ENCODE measurements around the gene CEPT1. TPM values are rescaled to one million over a fixed set of nuclear protein-coding genes. Genes with fewer than 3 reads are reported as not detected.

Gene CEPT1
- polyA plus RNA-seq, 1 donor from 2014 or later: 47.4 TPM

DNA sequence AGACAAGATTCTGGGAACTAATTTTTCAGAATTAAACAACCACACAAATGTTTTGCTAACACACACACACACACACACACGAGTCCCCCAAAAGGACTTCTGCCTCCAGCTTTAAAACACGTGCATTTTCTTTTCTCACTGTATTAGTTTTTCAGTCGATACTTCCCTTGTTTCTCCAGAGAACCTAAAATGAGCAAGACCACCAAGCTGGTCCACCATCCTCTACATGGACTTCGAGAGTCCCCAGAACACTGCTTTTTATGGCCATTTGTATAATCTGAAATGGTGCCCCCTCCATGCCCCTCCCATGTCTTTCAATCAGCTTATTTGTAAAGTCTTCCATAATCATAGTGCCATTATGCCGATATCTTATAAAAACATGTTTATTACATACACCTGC lies 76.7 kb downstream of the CEPT1 start:
- Mint-ChIP-seq H3K9me3 (no peaks in the 10 kb centered on the region), H3K4me3 (peak overlapping the region; percentile 61 to 85 (median 78)), H3K4me1 (peaks cover 74 to 88% (median 77%) of the 10 kb centered on the region in 3 donors), H3K27ac (peak overlapping the region; percentile 97 to 98 (median 98)), H3K36me3 (peaks cover 1% of the 10 kb centered on the region), H3K27me3 (no peaks in the 10 kb centered on the region)

DNA sequence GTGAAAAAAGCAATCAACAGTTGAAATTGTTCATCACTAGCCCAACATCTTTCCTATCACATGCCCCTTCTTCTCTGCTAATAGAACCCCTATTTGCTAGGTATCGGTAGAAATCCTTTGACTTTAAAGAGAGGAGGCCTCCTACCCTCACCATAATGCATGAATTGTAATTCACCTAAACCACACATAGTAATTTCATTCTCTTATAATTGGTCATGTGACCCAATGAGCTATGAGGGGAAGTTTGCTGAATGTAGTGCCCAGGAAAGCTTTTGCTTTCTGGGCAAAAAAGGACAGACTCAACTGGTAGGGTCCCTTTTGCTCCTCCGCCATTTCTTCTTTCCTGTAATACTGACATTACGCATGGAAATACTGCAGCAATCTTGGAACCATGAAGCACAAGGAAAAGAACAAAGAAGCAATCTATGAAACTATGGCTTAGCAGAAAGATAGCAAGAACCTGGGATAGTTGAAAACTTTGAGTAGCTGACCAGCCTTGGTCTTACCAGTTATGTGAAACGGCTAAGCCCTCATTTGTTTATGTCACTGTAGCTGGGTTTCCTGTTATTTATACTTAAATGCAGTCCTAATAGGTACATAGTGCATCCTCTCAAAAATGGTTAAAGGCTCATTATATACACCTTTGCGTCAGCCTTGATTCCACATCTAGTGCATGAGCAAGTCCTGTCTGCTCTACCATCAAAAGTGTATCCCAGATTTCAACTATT lies 77.3 kb downstream of the CEPT1 start:
- Mint-ChIP-seq H3K4me1 (peaks cover 80 to 91% (median 82%) of the 10 kb centered on the region in 3 donors), H3K27ac (peak overlapping the region; percentile 97 to 98 (median 98)), H3K4me3 (peak overlapping the region in 3 of 4 donors; percentile 85 to 87 (median 85)), H3K36me3 (peaks cover 1% of the 10 kb centered on the region), H3K9me3 (no peaks in the 10 kb centered on the region), H3K27me3 (no peaks in the 10 kb centered on the region)

DNA sequence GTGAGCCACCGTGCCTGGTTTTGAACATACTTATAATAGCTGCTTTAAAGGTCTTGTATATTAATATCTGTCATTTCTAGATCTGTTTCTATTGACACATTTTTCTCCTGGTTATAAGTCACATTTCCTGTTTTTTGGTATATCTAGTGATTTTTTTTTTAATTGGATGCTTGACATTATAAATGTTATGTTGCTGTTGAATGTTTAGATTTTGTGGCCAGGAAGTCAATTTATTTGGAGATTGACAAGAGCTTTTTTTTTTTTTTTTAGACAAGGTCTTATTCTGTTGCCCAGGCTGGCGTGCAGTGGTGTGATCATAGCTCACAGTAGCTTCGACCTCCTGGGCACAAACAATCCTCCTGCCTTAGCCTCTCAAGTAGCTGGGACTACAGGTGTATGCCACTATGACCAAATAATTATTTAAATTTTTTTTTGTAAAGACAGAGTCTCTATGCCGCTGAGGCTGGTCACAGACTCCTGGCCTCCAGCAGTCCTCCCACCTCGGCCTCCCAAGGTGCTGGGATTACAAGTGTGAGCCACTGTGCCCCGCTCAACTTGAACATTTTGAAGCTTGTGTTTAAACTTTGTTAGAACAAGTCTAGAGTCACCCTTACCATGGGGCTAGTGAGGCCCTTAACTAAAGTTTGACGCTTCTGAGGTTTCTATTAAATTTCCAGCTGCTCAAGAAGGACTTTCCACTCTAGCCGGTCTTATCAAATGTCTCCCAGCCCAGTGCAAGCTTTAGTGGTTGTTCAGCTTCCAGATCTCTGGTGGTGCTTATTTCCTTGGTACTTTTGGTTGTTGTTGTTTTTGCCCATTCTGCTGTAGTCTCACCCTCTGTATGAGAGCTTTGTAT lies 78.9 kb downstream of the CEPT1 start:
- Mint-ChIP-seq H3K4me1 (peaks cover 83 to 88% (median 83%) of the 10 kb centered on the region in 3 donors), H3K4me3 (peak overlapping the region; percentile 53 to 94 (median 84)), H3K36me3 (no peaks in the 10 kb centered on the region), H3K9me3 (no peaks in the 10 kb centered on the region), H3K27ac (peak overlapping the region; percentile 96 to 98 (median 97)), H3K27me3 (no peaks in the 10 kb centered on the region)

DNA sequence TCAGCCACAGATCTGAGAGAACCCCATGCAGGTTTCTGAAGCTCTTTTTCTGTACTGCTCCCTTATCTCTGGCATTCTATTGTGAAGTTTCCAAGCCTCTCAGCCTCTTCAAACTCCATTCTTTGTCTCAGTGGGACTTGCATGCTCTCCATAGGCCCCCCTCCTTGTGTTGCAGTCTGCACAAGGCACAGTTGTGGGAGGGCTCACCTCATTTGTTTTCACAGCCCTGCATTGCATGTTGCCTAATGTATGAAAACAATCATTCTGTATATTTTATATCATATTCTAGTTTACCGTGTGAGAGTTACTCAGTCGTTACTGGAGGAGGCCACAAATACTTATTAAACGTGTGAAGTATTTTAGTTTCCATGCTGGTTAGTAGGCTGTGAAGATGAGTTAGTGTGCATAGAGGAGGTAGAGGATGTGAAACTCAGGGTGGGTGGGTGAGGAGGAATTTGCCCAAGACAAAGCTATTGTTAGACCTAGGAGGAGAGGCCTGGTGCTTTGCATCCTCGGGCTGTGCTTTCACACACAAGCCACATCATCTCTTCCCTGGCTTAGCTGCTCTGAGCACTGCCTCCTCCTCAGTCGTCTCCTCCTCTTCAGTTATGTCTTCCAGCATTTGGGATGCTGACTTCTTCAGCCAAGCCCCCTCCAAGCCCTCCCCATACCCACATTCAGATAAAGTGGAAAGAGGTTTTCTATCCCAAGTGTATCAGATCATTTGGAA lies 79.7 kb downstream of the CEPT1 start:
- H3K9me3 Mint-ChIP-seq: no peaks in the 10 kb centered on the region
- H3K27me3 Mint-ChIP-seq: no peaks in the 10 kb centered on the region
- H3K4me1 Mint-ChIP-seq: peaks cover 75 to 81% (median 78%) of the 10 kb centered on the region in 3 donors
- no peaks in the 10 kb centered on the region for H3K36me3 Mint-ChIP-seq
- peak overlapping the region; percentile 65 to 94 (median 84) for H3K4me3 Mint-ChIP-seq
- H3K27ac Mint-ChIP-seq: peak overlapping the region; percentile 71 to 96 (median 92)

DNA sequence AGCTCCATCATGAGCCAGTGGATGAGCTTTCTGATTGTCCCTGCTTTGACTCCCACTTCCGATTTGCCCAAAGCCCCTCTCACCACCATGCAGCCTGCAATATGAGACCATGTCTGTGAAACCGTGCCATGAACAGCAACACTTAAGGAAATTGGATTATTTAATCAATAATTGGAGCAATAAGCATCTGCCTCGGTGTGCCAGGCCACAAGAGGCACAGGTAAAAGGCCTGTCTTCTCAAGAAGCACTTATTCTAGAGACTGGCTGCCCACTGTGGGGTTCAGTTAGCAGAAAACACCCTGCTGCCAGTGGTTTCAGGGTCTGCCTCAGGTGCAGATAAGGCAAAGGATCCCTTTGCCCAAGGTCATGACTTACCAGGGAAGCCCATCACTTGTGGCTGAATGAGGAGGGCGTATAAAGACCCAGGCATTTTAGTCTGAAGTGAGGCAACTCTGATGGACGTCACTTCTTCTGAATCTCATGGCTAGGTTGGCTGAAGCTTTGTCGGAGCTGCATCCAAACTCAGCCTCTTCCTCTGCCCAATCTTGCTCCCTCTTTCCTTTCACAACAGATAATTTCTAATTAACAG lies 80.4 kb downstream of the CEPT1 start:
- Mint-ChIP-seq H3K27ac (peak overlapping the region; percentile 71 to 96 (median 92)), H3K9me3 (no peaks in the 10 kb centered on the region), H3K4me3 (peak overlapping the region; percentile 65 to 94 (median 84)), H3K36me3 (no peaks in the 10 kb centered on the region), H3K4me1 (peaks cover 71 to 79% (median 77%) of the 10 kb centered on the region in 3 donors), H3K27me3 (no peaks in the 10 kb centered on the region)

DNA sequence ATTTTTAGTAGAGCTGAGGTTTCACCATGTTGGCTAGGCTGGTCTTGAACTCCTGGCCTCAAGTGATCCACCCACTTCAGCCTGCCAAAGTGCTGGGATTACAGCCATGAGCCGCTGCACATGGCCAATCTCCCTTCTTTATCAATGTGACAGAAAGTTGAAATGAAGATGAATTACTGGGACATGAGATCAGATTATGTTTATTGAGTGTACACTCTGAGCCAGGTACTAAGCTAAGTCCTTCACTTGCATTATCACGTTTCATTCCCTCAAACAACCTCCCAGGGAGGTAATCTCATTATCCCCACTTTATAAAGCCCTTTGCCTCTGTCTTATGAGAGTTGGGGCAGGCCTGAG lies 81.2 kb downstream of the CEPT1 start:
- H3K27ac Mint-ChIP-seq: peak overlapping the region; percentile 71 to 96 (median 90)
- H3K4me1 Mint-ChIP-seq: peaks cover 67 to 80% (median 76%) of the 10 kb centered on the region in 3 donors
- no peaks in the 10 kb centered on the region for H3K27me3 Mint-ChIP-seq
- H3K36me3 Mint-ChIP-seq: no peaks in the 10 kb centered on the region
- peak overlapping the region; percentile 25 to 88 (median 62) for H3K4me3 Mint-ChIP-seq
- no peaks in the 10 kb centered on the region for H3K9me3 Mint-ChIP-seq

DNA sequence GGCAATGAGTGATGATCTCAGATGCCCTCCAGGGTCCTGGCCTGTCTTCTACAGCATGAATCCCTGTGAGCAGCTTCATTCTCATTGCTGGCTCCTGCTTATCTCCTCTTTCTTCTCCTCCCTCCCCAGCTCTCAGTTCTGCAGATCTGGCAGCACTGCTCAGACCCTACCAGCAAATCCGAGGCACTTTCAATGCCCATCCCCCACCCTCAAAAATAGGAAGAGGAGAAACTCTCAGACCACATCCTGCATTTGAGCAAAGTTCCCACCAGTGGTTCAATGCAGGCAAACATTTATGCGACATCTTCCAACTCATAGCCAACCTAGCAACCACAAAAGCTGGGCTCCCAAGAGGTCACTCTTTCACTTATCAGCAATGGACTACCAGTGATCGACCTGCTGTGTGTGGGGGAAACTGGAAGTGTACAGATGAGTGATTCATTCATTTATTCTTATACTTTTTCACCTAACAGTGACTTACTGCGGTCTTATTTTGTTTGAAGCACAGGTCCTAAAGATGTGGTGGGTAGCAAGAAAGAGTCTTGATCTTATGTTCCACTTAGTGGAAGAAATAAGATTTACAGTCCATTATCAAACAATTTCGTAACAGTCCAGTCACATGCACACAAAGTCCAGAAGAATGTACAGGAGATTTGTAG lies 81.7 kb downstream of the CEPT1 start:
- H3K27me3 Mint-ChIP-seq: no peaks in the 10 kb centered on the region
- peaks cover 2% of the 10 kb centered on the region for H3K36me3 Mint-ChIP-seq
- H3K4me1 Mint-ChIP-seq: peaks cover 65 to 76% (median 73%) of the 10 kb centered on the region in 3 donors
- peak overlapping the region; percentile 71 to 96 (median 90) for H3K27ac Mint-ChIP-seq
- H3K4me3 Mint-ChIP-seq: peak overlapping the region; percentile 25 to 88 (median 62)
- H3K9me3 Mint-ChIP-seq: no peaks in the 10 kb centered on the region

DNA sequence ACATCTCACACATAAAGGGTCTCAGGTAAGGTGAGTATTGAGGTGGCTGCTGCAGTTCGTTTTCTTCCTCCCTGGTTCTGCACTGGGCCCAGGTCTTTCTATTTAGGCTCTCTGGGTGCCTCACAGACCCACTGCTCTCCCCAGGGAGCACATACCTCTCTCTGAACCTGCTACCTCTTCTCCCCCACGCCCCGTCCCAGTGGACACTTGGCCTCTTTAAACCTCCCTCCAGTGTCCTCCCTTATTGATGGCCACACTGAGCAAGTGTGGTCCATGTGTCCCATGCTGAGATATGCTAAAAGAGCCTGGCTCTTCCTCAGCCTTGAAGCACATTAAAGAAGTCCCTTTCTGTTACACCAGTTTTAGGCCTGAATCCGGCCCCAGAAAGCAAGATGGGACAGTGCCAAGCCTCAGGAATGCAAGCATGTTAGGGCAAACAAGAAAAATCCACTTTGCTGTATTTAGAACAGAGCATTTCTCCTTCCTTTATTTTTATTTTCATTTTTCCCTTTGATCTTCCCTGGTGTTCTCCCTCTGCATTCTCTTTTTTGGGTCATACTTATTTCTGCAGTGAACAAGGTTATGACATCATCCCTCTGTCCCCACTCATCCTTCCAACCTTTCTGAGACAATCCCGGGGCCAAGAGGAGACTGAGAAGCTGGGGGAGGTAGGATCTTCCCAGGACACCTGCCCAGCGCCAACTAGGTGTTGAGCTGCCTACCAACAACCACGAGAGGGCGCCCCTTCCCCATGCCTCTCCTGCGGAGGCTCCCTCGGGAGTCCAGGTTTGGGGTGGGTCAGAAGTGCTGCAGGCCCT lies 82.5 kb downstream of the CEPT1 start:
- Mint-ChIP-seq H3K27me3 (no peaks in the 10 kb centered on the region), H3K27ac (peak overlapping the region; percentile 71 to 96 (median 90)), H3K9me3 (peaks cover 0 to 2% (median 0%) of the 10 kb centered on the region in 3 donors), H3K4me3 (peak overlapping the region; percentile 25 to 88 (median 62)), H3K4me1 (peaks cover 61 to 71% (median 65%) of the 10 kb centered on the region in 3 donors), H3K36me3 (peaks cover 2% of the 10 kb centered on the region)

DNA sequence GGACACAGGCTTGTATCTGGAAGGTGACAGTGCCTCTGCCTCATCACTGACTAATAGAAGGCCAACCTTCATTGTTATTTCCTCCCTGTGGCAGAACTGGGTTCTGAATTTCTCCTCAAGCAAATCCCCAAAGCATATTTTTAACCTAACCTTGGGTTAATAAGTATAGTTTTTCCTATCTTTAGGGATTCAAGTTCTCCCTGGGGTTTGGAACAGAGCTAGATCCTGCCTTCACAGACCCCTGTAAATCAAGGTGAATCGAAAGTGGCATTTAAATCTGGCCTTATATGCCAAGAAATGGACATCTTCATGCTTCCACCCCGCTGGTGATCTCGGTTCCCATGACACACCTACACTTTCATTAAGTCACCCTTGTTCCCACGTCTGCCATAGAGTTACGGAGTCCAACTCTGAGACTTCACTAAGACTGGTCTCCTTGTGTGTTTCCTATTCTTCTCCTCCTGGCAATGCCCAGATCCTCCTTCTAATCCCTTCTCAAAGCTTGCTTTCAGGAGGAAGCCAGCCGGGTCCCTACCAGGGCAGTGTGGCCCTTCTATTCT lies 83.2 kb downstream of the CEPT1 start:
- Mint-ChIP-seq H3K9me3 (peaks cover 0 to 6% (median 0%) of the 10 kb centered on the region in 3 donors), H3K4me3 (peak overlapping the region; percentile 25 to 88 (median 62)), H3K27me3 (no peaks in the 10 kb centered on the region), H3K27ac (peak overlapping the region; percentile 71 to 96 (median 90)), H3K36me3 (peaks cover 2% of the 10 kb centered on the region), H3K4me1 (peaks cover 54 to 67% (median 66%) of the 10 kb centered on the region in 3 donors)

DNA sequence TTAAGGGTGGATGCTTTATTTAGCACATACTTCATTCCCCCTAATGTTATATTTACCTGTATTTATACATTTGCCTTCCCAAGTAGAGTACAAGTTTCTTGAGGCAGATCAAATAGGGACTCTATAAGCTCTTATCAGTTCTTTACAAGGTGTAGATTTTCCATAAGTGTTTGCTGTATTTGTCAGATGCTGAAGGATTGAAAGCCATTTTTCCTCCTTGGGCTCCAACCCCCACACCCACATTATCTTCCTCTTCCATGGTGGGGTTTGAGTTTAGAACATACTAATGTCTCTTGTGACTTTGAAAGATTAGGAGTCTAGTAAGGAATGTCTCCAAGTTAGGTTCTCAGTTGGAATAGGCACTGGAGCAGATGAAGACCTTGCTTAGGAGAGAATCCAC lies 85.1 kb downstream of the CEPT1 start:
- Mint-ChIP-seq H3K9me3 (peaks cover 0 to 6% (median 0%) of the 10 kb centered on the region in 3 donors), H3K27ac (peak overlapping the region; percentile 76 to 95 (median 87)), H3K4me3 (peak overlapping the region in 3 of 4 donors; percentile 16 to 35 (median 32)), H3K4me1 (peaks cover 47 to 56% (median 55%) of the 10 kb centered on the region in 3 donors), H3K27me3 (no peaks in the 10 kb centered on the region), H3K36me3 (peaks cover 2% of the 10 kb centered on the region)

DNA sequence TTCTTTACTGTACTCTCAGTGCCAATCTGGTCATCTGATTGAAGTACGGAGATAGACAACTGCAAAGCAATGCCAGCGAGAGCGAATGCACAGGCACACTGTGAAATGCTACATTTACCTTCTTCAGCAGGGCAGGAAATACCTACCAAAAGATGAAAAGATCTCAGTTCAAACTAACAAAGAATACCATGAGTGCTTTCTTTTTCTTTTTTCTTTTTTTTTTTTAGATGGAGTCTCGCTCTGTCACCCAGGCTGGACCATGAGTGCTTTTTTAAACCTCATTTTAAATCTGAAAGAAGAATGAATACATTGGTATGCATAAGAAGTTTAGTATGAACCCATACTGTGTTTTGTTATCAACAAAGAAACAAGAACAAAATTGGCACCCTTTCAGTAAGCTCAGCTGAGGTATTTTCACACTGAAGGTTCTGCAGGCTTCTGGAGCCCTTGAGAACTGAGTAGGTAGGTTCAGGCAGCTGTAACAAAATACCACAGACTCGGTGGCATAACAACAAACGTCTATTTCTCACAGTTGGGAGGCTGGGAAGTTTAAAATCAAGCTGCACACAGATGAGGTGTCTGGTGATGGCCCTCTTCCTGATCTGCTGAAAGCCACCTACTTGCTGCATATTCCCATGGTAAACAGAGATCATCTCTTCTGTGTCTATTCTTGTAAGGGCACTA lies 85.8 kb downstream of the CEPT1 start:
- Mint-ChIP-seq H3K36me3 (peaks cover 2% of the 10 kb centered on the region), H3K27ac (peak overlapping the region in 2 of 3 donors; percentile 76 to 95), H3K4me1 (peaks cover 42 to 52% (median 52%) of the 10 kb centered on the region in 3 donors), H3K9me3 (peaks cover 0 to 6% (median 0%) of the 10 kb centered on the region in 3 donors), H3K4me3 (peak overlapping the region; percentile 16 to 68 (median 40)), H3K27me3 (no peaks in the 10 kb centered on the region)

DNA sequence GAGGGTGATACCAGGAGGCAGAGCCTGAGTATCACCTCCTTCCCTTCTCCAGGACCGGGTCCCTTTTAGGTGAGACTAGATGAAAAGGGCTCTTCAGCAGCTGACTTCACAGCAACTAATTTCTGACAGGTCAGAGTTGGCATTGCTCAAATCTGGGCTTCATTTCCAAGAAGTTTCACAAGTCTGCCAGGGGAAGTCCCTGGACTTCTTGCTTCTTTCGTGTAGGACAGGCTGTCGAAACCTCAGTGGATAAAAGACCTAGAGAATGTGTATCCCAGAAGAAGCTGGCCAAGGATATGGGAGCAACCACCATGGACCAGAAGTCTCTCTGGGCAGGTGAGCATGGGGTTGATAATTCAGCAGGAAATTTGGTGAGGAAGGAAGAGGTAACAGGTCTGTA lies 87.4 kb downstream of the CEPT1 start, which contains the start of gene CHI3L2:
Gene CHI3L2, plus strand, starts transcription at position 280 of the 400 bp plus-strand sequence. Its CDS starts 17 bp downstream, at position 297.
- no peaks in the 10 kb centered on the region for H3K27me3 Mint-ChIP-seq
- peaks cover 34 to 52% (median 48%) of the 10 kb centered on the region in 3 donors for H3K4me1 Mint-ChIP-seq
- H3K27ac Mint-ChIP-seq: peak within 1 kb of the TSS; percentile 55 to 72 (median 62)

More for the DNA sequence above, 87.4 kb downstream of the CEPT1 start, which contains the start of gene CHI3L2:
- Mint-ChIP-seq H3K4me3 (peak within 1 kb of the TSS in 3 of 4 donors; percentile 63 to 65 (median 64)), H3K9me3 (peaks cover 0 to 6% (median 0%) of the 10 kb centered on the region in 3 donors), H3K36me3 (peaks cover 2% of the 10 kb centered on the region)
